Testis (tissue), 2 donors: Measurements from ENCODE around the gene LDLRAD4.

Experiments
- CTCF ChIP-seq, 3 experiments: fragments of 450-650 bp in 2 of 3; fragments of 200-600 bp in 1 of 3; sonication (generic) in 1 of 3; IDR thresholded peaks; one replicate each; pipeline ENCODE4 v1.5.1; 2016 to 2019; ENCODE audit warnings: antibody characterized with exemption in 3 of 3, mild to moderate bottlenecking in 2 of 3, moderate library complexity in 1 of 3
- POLR2A ChIP-seq: fragments of 450-650 bp; IDR thresholded peaks from one replicate; pipeline ENCODE4 v1.6.1; 2017; ENCODE audit warnings: antibody characterized with exemption, mild to moderate bottlenecking, moderate library complexity

GRCh38 chr18:13481331-13481730 lies 262.8 kb downstream of the LDLRAD4 start:
- TF ChIP-seq CTCF (IDR thresholded peaks at IDR 0.05) = no peak
- TF ChIP-seq POLR2A = no peak
